Activated CD4-positive, alpha-beta T cell treated with anti-CD3 and anti-CD28 coated beads for 48 hours (primary cell): ENCODE data around the gene IL32.
"Not testable (repeated sequence)": the region's sequence is repeated elsewhere in the genome, so short reads cannot be mapped to it uniquely, and the experiment has no call there.

Experiments
- DNase-seq: peaks from one replicate; pipeline ENCODE4 v3.0.0-alpha.2; 2020

Gene IL32

GRCh38 chr16:3072148-3072547, 6.7 kb downstream of the IL32 start:
- peak; percentile 51 for DNase-seq

- not testable (repeated sequence) for DNase-seq
Measured at GRCh38 chr16:3072576-3073263, 7.3 kb downstream of the IL32 start.

- no peak for DNase-seq
Measured at GRCh38 chr16:3073448-3073847, 8.0 kb downstream of the IL32 start.

GRCh38 chr16:3074860-3075522, 9.6 kb downstream of the IL32 start:
- DNase-seq, result peak; percentile 86

GRCh38 chr16:3075523-3075915, 10.1 kb downstream of the IL32 start:
- no peak for DNase-seq

GRCh38 chr16:3075946-3076345, 10.5 kb downstream of the IL32 start:
- DNase-seq, result not testable (repeated sequence)

- no peak for DNase-seq
Measured at GRCh38 chr16:3076577-3076976, 11.1 kb downstream of the IL32 start.

GRCh38 chr16:3080024-3080423, 14.6 kb downstream of the IL32 start:
- DNase-seq, result no peak

GRCh38 chr16:3081957-3082356, 16.5 kb downstream of the IL32 start:
- not testable (repeated sequence) for DNase-seq

GRCh38 chr16:3083408-3083807, 18.0 kb downstream of the IL32 start:
- not testable (repeated sequence) for DNase-seq

- no peak for DNase-seq
Measured at GRCh38 chr16:3084491-3084890, 19.1 kb downstream of the IL32 start.

GRCh38 chr16:3084969-3085670, 19.7 kb downstream of the IL32 start:
- DNase-seq, result no peak

GRCh38 chr16:3085868-3086595, 20.6 kb downstream of the IL32 start:
- DNase-seq, result no peak

- DNase-seq, result no peak
Measured at GRCh38 chr16:3086596-3087242, 21.3 kb downstream of the IL32 start.

GRCh38 chr16:3087243-3088235, 22.1 kb downstream of the IL32 start:
- DNase-seq, result no peak

- no peak for DNase-seq
Measured at GRCh38 chr16:3088450-3088849, 23.0 kb downstream of the IL32 start.

GRCh38 chr16:3088925-3089716, 23.7 kb downstream of the IL32 start:
- DNase-seq, result no peak

GRCh38 chr16:3089717-3090592, 24.5 kb downstream of the IL32 start:
- no peak for DNase-seq

GRCh38 chr16:3091551-3091950, 26.1 kb downstream of the IL32 start:
- no peak for DNase-seq

GRCh38 chr16:3092501-3092941, 27.1 kb downstream of the IL32 start:
- no peak for DNase-seq
